Thyroid gland (tissue), 4 donors: ENCODE results near the gene NT5C3B. TPM values are rescaled to one million over a fixed set of nuclear protein-coding genes. Genes with fewer than 3 reads are reported as not detected.

Experiments
- DNase-seq, 2 donors: peaks; one replicate each; pipeline ENCODE4 v3.0.0-alpha.2; 2019
- H3K27ac ChIP-seq, 3 donors: fragments of 200-600 bp; sonication (generic); 1 replicate in 2 of 3; 2 replicates in 1 of 3; pipeline ENCODE4 v1.5.1; 2016 to 2019; ENCODE audit warnings: mild to moderate bottlenecking in 1 of 3, moderate library complexity in 1 of 3
- H3K27me3 ChIP-seq: fragments of 200-600 bp; sonication (generic); one replicate; pipeline ENCODE4 v1.5.1; 2019
- H3K36me3 ChIP-seq, 2 donors: fragments of 200-600 bp; sonication (generic); one replicate each; pipeline ENCODE4 v1.5.1; 2016 to 2019
- H3K4me1 ChIP-seq, 2 donors: fragments of 200-600 bp; sonication (generic); one replicate each; pipeline ENCODE4 v1.5.1; 2017 to 2019
- H3K4me3 ChIP-seq, 3 donors: fragments of 200-600 bp; sonication (generic); replicated peaks in 1 of 3; 1 replicate in 2 of 3; 2 replicates in 1 of 3; pipeline ENCODE4 v1.5.1; 2016; ENCODE audit warnings: mild to moderate bottlenecking in 1 of 3
- H3K9me3 ChIP-seq: fragments of 200-600 bp; sonication (generic); one replicate; pipeline ENCODE4 v1.5.1; 2017
- POLR2A ChIP-seq, 2 donors: fragments of 450-650 bp; IDR thresholded peaks; one replicate each; pipeline ENCODE4 v1.6.1; 2017; ENCODE audit warnings: antibody characterized with exemption in 2 of 2, mild to moderate bottlenecking in 2 of 2, moderate library complexity in 1 of 2
- WGBS, 2 donors: methylation state at CpG; one replicate each; pipeline ENCODE4 v1.1.5; 2017; 5-methylcytosine and 5-hydroxymethylcytosine counted together
- intact Hi-C: fragments of 100-400 bp; cut with DNase I; formaldehyde crosslinking; loops from one replicate; pipeline ENCODE4 v1.15.1; 2023
- total RNA-seq, 4 donors: library from RNA; depleted of rRNA; stranded (reverse); fragments of >200 nt; gene quantifications; one replicate each; pipeline ENCODE4 v1.2.3, GENCODE V29; 2016
- TF ChIP-seq, protein P1 (sequence below), 6 experiments: fragments of 200-600 bp in 3 of 6; fragments of 450-650 bp in 3 of 6; sonication (generic) in 3 of 6; IDR thresholded peaks; one replicate each; pipeline ENCODE4 v1.5.1; 2016 to 2019; ENCODE audit warnings: antibody characterized with exemption in 6 of 6, mild to moderate bottlenecking in 2 of 6, inconsistent platforms in 1 of 6, moderate library complexity in 1 of 6

Gene NT5C3B
- total RNA-seq, 4 donors from 2014 or later, result 97.3 to 132 (median 110) TPM

DNA sequence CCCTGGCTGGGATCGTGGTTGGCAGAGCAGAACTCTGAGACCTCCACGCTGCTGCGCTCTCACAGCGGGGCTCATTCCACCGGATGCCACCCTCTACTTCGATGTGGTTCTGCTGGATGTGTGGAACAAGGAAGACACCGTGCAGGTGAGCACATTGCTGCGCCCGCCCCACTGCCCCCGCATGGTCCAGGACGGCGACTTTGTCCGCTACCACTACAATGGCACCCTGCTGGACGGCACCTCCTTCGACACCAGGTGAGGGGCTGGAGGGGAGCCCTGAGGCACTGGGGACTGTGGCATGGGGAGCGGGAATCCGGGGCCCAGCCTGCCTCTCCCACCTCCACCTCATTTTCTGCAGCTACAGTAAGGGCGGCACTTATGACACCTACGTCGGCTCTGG is 18.0 kb downstream of the NT5C3B start:
- Histone ChIP-seq H3K36me3 (no peaks in the 10 kb centered on the region), H3K4me3 (no peak overlapping the region), H3K27me3 (no peaks in the 10 kb centered on the region), H3K27ac (no peak overlapping the region), H3K4me1 (peaks cover 4 to 16% of the 10 kb centered on the region in 2 donors), H3K9me3 (no peaks in the 10 kb centered on the region)
- TF ChIP-seq POLR2A (IDR thresholded peaks at IDR 0.05), result no peak
- TF ChIP-seq, protein P1, sequence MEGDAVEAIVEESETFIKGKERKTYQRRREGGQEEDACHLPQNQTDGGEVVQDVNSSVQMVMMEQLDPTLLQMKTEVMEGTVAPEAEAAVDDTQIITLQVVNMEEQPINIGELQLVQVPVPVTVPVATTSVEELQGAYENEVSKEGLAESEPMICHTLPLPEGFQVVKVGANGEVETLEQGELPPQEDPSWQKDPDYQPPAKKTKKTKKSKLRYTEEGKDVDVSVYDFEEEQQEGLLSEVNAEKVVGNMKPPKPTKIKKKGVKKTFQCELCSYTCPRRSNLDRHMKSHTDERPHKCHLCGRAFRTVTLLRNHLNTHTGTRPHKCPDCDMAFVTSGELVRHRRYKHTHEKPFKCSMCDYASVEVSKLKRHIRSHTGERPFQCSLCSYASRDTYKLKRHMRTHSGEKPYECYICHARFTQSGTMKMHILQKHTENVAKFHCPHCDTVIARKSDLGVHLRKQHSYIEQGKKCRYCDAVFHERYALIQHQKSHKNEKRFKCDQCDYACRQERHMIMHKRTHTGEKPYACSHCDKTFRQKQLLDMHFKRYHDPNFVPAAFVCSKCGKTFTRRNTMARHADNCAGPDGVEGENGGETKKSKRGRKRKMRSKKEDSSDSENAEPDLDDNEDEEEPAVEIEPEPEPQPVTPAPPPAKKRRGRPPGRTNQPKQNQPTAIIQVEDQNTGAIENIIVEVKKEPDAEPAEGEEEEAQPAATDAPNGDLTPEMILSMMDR (IDR thresholded peaks at IDR 0.05), result no peak
- DNase-seq, result no peak
- intact Hi-C loops, result no loop called here
- WGBS, 2 donors, result 93 to 96% methylated on average over 16 to 20 of the region's 20 CpGs

DNA sequence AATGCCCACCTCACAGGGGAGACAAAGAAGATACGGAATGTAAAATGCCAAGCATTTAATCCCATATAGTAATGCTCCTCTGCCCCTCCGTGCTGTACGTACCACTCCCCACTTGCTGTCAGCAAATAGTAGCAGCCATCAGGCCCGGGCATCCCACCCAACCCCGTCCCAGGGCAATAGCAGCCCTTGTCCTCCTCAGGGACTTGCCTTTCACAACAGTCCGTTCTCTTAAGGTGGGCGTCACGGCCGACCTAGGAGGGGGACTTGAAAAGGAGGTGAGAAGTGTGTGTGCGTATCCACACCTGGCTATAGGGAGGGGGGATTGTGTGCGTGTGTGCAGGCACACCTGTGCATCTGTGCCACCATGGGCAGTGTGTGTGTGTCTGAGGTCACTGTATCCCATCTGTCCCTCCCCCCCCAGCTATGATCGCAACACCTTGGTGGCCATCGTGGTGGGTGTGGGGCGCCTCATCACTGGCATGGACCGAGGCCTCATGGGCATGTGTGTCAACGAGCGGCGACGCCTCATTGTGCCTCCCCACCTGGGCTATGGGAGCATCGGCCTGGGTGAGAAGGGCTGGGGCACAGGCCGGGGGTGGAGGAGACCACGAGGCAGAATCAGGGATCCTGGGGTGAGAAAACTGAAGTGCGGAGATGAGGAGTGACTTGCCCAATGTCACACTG is 19.3 kb downstream of the NT5C3B start:
- H3K36me3 ChIP-seq, result no peaks in the 10 kb centered on the region
- TF ChIP-seq, protein P1 (IDR thresholded peaks at IDR 0.05), result no peak
- TF ChIP-seq POLR2A (IDR thresholded peaks at IDR 0.05), result no peak
- no peak for DNase-seq
- H3K27me3 ChIP-seq, result no peaks in the 10 kb centered on the region
- intact Hi-C loops, result no loop called here
- H3K27ac ChIP-seq, result no peak overlapping the region
- 94 to 95% methylated on average over 23 of the region's 23 CpGs for WGBS, 2 donors
- H3K9me3 ChIP-seq, result no peaks in the 10 kb centered on the region
- peaks cover 6 to 20% of the 10 kb centered on the region in 2 donors for H3K4me1 ChIP-seq
- H3K4me3 ChIP-seq, result no peak overlapping the region

DNA sequence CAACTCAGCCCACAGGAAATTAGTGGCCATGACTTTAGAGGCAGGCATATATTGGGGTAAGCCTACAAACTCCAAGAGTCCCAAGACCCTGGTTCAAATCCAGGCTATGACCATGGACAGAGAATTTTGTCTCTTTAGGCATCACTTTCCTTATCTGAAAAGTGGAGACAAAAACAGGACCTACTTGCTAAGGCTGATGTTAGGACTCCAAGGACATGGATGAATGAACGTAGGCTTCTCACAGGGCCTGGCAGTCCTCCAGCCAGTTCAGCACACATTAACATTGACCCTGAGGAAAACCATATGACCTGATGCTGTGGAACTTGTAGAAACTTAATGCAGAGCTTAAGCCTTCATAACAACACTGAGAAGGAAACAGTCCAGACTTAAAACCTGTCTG is 21.8 kb downstream of the NT5C3B start:
- Histone ChIP-seq H3K36me3 (no peaks in the 10 kb centered on the region), H3K4me3 (no peak overlapping the region), H3K27ac (peak overlapping the region in 2 of 3 donors; percentile 25 to 40), H3K4me1 (peaks cover 18 to 37% of the 10 kb centered on the region in 2 donors), H3K27me3 (no peaks in the 10 kb centered on the region), H3K9me3 (no peaks in the 10 kb centered on the region)
- intact Hi-C loops, result no loop called here
- TF ChIP-seq, protein P1 (IDR thresholded peaks at IDR 0.05), result no peak
- no peak for TF ChIP-seq POLR2A (IDR thresholded peaks at IDR 0.05)
- WGBS, 2 donors, result 6 to 29% methylated on average over 1 of the region's 1 CpG
- peak; percentile 83 to 85 for DNase-seq

DNA sequence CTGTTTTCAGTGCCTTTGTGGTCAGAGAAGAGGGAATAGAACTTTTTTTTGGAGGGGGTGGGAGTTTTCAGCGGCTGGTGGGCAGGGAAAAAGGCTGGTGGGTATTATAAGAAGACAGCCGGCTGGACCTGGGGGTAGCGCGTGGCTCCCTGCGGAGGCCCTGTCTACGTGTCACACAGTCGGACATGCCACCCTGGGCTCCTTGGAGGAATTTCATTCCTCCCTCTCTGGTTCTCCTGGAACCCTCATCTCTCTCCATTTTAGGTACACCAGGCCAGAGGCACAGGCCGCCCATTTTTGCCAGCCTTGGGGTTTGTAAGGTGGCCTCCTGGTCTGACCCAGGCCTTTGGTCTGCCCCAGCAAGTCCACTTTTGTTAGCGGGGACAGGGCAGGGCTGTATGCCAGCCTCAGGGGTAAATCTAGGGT is 22.3 kb downstream of the NT5C3B start:
- intact Hi-C loops, result no loop called here
- Histone ChIP-seq H3K36me3 (no peaks in the 10 kb centered on the region), H3K9me3 (no peaks in the 10 kb centered on the region), H3K27me3 (no peaks in the 10 kb centered on the region), H3K4me3 (no peak overlapping the region), H3K4me1 (peaks cover 18 to 37% of the 10 kb centered on the region in 2 donors), H3K27ac (peak overlapping the region; percentile 25 to 80 (median 40))
- WGBS, 2 donors, result 67 to 76% methylated on average over 9 of the region's 9 CpGs
- DNase-seq, result no peak
- TF ChIP-seq POLR2A (IDR thresholded peaks at IDR 0.05), result no peak
- TF ChIP-seq, protein P1 (IDR thresholded peaks at IDR 0.05), result no peak

DNA sequence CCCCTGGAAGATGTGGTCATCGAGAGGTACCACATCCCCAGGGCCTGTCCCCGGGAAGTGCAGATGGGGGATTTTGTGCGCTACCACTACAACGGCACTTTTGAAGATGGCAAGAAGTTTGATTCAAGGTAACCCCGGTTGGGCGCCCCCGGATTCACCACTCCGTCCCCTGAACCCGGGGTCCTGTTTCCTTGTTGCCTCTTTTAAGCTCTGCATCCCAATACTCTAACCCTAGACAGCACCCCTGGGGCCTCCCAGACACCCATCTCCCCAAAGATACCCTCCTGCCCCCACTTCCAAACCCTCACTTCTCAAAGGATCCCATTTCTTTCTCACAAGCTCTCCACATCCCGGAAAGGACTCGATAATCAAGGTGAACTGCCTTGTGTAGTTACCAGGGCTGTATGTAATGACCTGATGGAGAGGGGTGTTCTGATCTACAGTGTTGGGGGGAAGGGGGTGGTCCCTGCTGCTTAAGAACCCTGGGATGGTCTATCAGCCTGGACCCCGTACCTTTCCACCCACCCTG is 22.8 kb downstream of the NT5C3B start:
- intact Hi-C loops, result no loop called here
- Histone ChIP-seq H3K4me3 (peak overlapping the region in 2 of 3 donors; percentile 1 to 64), H3K9me3 (no peaks in the 10 kb centered on the region), H3K27ac (peak overlapping the region; percentile 25 to 80 (median 40)), H3K36me3 (no peaks in the 10 kb centered on the region), H3K4me1 (peaks cover 18 to 37% of the 10 kb centered on the region in 2 donors), H3K27me3 (no peaks in the 10 kb centered on the region)
- no peak for DNase-seq
- TF ChIP-seq, protein P1 (IDR thresholded peaks at IDR 0.05), result no peak
- no peak for TF ChIP-seq POLR2A (IDR thresholded peaks at IDR 0.05)
- 29 to 44% methylated on average over 10 to 11 of the region's 12 CpGs for WGBS, 2 donors
